HL-60 (cell line): Measurements from ENCODE around the gene TMEM266.

Experiments used
- GABPA ChIP-seq: IDR thresholded peaks from 2 replicates; pipeline ENCODE4 v1.6.1; 2012; ENCODE audit warnings: low read depth
- POLR2AphosphoS5 ChIP-seq: IDR thresholded peaks from 2 replicates; pipeline ENCODE4 v1.6.1; 2012; ENCODE audit warnings: low read depth
- TF ChIP-seq, protein P1 (sequence below): IDR thresholded peaks from 2 replicates; pipeline ENCODE4 v1.6.1; 2012; ENCODE audit warnings: low read depth; ENCODE audit not compliant: insufficient replicate concordance

DNA sequence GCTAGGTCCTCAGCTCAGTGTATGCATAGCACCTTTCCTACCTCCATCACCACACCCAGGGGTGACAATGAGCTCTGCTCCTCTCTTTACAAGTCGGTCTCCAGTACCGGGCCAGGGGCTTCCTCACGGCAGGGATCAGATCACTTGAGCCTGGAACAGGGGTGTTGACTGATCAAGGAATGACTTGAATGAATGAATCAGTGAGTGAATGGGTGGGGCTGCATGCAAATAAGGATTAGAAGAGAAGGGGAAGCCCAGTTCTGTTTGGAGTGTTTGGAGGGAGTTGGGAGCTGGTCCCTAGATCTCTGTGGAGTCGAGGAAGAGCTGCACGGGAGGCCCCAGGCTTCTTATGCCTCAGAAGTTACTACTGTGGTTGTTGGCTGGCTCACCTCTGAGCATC is 87.0 kb downstream of the TMEM266 start:
- TF ChIP-seq, protein P1, sequence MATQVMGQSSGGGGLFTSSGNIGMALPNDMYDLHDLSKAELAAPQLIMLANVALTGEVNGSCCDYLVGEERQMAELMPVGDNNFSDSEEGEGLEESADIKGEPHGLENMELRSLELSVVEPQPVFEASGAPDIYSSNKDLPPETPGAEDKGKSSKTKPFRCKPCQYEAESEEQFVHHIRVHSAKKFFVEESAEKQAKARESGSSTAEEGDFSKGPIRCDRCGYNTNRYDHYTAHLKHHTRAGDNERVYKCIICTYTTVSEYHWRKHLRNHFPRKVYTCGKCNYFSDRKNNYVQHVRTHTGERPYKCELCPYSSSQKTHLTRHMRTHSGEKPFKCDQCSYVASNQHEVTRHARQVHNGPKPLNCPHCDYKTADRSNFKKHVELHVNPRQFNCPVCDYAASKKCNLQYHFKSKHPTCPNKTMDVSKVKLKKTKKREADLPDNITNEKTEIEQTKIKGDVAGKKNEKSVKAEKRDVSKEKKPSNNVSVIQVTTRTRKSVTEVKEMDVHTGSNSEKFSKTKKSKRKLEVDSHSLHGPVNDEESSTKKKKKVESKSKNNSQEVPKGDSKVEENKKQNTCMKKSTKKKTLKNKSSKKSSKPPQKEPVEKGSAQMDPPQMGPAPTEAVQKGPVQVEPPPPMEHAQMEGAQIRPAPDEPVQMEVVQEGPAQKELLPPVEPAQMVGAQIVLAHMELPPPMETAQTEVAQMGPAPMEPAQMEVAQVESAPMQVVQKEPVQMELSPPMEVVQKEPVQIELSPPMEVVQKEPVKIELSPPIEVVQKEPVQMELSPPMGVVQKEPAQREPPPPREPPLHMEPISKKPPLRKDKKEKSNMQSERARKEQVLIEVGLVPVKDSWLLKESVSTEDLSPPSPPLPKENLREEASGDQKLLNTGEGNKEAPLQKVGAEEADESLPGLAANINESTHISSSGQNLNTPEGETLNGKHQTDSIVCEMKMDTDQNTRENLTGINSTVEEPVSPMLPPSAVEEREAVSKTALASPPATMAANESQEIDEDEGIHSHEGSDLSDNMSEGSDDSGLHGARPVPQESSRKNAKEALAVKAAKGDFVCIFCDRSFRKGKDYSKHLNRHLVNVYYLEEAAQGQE = no peak
- TF ChIP-seq POLR2AphosphoS5 = no peak
- TF ChIP-seq GABPA = no peak
